C4-2B (cell line): ENCODE results near the gene SRXN1.

ENCODE experiments used
- CTCF ChIP-seq: fragments of 450-650 bp; conservative IDR thresholded peaks from 2 replicates; pipeline ENCODE4 v1.5.1; 2017; ENCODE audit warnings: mild to moderate bottlenecking
- ZFX ChIP-seq: fragments of 450-650 bp; IDR thresholded peaks from 2 replicates; pipeline ENCODE4 v1.6.1; 2017

GRCh38 chr20:661474-662270 lies 8.7 kb upstream of the SRXN1 start:
- TF ChIP-seq CTCF (no peak), ZFX (no peak)
